ENCODE data around the gene IL10RB.
"Not testable (repeated sequence)": the region's sequence is repeated elsewhere in the genome, so short reads cannot be mapped to it uniquely, and the experiment has no call there.

IL10RB gene

DNA sequence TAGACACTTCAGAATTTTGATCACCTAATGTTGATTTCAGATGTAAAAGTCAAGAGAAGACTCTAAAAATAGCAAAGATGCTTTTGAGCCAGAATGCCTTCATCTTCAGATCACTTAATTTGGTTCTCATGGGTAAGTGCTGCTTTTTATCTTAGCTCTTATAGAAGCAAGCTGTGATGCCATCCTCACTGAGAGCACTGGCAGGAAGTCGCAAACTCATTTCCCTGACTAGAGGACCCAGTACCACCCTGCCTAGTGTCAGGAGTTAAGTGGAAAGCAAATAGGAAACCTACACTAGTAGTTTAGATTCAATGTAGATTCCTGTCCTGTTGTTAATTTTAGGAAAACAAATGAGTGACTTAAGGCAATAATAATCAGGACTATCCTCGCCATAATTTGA is 24.3 kb upstream of the IL10RB start:
- no peak for DNase-seq

DNA sequence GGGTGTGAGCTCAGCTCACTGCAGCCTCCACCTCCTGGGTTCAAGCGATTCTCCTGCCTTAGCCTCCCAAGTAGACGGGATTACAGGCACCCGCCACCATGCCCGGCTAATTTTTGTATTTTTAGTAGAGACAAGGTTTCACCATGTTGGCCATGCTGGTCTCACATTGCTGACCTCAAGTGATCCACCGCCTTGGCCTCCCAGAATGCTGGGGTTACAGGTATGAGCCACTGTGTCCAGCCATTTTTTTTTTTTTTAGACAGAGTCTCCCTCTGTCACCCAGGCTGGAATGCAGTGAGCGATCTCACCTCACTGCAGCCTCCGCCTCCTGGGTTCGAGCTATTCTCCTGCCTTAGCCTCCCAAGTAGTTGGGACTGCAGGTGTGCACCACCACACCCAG is 23.3 kb upstream of the IL10RB start:
- DNase-seq = not testable (repeated sequence)

DNA sequence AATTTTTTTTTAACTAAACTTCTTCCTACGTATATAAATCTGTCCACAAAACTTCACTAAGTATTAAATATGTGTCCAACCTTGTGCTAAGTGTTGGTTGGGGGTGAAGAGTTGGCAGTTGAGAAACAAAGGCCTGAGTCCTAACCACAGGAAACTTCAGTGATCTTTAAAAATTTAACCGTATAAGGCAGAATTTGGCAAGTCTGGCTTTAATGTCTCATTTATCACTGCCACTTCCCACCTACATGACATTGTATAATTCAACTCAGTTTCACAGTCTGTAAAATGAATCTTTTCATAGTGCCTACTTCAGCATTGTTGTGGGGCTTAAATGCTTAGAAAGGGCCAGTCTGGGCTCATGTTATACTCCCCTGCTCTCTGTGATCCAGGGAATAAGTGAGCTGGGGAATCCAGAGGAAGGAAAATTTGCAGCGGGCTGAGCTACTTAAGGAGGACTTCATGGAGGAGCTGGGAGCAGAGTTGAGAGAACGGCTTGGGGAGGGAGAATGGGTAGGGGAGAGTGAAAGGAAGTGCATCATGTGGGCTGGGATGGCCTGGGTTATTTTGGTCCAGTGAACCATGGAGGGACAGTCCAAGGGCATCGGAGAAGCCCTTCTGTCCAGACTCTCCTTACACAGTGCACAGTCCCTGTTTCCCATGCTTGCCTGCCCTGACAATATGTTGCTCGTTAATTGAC is 21.9 kb upstream of the IL10RB start:
- DNase-seq = no peak

DNA sequence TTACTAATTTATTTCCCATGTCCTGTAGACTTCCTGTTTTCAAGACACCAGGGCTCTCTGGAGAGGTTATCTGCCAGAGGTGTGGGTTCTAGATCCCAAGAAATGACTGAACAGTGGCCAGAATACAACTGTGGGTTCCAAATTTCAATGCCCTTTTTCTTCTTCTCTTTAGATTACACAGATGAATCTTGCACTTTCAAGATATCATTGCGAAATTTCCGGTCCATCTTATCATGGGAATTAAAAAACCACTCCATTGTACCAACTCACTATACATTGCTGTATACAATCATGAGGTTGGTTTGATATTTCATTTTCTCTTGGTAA is 21.4 kb upstream of the IL10RB start:
- DNase-seq = no peak

DNA sequence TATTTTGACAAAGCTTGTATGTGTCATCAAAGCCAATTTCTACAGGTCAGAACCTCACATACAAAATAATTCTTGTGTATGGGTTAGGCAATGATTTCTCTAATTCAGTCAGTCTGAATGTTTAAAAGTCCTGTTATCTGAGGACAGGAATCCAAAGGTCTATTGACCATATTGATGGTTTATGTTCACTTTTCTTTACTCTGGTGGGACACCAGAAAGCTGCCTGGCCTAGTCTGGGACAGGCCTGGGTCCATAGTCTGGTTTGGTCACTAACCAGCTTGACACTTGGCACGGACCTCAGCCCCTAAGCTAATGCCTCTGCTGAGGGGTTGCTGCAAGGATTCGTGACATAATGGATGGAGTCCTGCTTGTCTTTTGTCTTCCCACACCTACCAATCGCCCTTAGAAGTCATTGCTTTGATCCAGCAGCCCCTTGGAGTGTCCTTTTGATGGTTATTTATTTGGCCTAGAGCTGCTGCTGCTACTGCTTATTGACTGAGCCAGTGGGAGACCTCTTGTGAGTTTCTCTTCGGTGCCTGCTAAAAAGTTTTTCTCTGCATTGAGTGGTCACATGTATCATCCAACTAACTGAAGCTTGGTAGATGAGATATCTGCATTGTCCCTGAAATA is 20.8 kb upstream of the IL10RB start:
- DNase-seq = no peak

DNA sequence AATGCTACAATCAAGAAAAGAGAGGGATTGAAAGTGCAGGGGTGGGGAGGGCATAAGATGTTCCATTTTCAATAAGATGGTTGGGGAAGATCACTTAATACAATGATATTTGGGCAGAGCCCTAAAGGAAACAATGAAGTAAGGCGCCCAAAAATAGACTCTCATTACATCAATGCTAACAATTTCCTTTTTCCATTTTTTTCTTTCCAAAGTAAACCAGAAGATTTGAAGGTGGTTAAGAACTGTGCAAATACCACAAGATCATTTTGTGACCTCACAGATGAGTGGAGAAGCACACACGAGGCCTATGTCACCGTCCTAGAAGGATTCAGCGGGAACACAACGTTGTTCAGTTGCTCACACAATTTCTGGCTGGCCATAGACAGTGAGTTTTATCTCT is 19.7 kb upstream of the IL10RB start:
- DNase-seq = no peak

DNA sequence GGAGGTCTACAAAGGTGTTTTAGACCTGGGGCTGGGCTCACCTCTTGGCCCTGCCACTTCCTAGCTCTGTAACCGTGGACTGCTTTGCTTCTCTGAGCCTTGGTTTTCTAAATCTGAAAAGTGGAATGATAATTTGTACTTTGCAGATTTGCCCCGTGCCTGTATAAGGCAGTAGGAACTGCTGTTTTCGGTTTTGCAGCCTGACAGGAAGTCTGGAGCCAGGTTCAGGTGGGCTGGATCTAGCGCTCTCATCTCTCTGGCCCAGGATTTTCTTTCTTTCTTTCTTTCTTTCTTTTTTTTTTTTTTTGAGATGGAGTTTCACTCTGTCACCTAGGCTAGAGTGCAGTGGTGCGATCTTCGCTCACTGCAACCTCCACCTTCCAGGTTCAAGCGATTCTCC is 19.2 kb upstream of the IL10RB start:
- no peak for DNase-seq

DNA sequence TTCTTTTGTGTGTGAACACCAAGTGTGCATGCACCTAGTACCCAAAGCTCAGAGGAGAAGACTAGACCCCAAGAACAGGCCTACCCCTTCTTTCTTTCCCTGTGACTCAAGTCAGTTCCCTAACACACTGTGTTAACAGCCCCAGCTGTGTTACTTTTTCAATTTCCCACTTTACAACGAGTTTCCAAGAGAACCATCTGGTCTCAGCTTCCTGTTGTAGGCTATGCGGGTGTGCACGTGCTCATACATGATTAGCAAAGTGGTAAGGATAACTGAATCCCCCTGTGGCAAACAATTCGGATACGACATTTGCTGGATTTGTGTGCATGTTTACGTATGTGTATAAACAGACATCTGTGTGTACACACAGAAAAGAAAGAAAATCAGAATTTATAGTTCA is 18.6 kb upstream of the IL10RB start:
- no peak for DNase-seq

DNA sequence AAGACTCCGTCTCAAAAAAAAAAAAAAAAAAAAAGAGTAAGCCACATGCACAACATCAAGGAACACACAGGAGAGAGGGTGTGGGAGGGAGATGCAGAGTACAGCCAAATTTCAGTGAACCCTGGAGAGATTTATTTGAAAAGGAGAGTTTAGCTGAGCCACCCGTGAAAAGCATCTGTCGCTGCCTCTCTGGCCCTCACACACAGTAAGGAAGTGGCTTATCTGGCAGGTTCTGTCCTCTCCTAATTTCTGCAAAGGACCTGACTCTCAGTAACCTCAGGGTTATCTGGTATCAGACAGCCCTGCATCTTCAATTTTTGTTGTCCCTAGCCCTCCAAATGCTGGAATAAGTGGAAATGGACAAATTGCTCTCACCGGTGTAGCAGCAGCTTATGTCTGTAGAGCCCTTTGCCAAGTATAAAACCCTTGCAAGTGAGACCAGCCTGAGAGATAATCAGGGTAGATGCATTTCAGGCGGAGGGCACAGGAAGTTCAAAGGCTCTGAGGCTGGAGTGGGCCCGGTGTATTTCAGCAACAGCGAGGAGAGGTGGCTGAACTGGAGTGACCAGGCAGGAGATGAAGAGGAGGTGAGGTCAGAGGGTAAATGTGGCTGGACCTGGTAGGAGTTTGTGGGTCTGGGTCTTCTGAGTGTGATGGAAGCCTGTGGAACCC is 16.7 kb upstream of the IL10RB start:
- no peak for DNase-seq

DNA sequence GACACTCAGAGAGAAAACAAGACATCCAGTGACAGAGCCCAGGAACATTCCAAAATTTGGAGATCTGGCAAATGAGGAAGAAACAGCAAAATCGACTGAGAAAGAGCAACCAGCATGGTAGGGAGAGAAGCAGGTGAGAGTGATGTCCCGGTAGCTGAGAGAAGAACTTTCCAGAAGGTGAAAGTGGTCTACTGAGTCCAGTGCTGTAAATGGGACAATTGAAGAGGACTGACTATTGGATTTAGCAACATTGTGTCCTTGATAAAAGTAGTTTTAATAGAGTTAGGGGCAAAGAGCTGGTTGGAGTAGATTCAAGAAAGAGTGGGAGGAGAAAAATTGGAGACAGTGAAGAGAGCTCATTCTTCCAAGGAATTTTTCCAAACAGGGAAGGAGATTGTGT is 15.0 kb upstream of the IL10RB start:
- no peak for DNase-seq

DNA sequence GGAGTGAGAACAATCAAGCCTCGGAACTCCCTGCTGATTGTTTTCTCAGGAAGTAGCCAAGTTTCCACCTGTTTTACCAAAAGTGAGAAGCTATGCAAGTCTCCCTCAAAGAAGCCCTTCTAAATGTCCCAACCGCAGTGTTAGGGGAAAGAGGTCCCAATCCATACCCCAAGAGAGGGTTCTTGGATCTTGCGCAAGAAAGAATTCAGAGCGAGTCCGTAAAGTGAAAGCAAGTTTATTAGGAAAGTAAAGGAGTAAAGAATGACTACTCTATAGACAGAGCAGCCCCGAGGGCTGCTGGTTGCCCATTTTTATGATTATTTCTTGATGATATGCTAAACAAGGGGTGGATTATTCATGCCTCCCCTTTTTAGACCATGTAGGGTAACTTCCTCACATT is 12.8 kb upstream of the IL10RB start:
- not testable (repeated sequence) for DNase-seq

DNA sequence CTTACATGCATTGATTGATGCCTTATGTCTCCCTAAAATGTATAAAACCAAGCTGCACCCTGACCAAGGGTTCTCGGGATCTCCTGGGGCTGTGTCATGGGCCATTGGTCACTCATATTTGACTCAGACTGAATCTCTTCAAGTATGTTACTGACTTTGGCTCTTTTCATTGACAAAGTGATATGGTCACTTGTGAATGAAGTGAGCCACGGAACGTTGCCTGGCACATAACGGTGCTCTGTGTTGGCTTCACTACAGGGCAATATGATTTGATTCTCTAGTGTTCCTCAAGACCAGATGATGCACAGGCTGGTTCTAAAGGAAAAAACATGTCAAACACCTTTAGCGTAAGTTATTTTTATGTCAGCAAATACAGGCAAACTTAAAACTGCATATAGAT is 11.4 kb upstream of the IL10RB start:
- DNase-seq = no peak

DNA sequence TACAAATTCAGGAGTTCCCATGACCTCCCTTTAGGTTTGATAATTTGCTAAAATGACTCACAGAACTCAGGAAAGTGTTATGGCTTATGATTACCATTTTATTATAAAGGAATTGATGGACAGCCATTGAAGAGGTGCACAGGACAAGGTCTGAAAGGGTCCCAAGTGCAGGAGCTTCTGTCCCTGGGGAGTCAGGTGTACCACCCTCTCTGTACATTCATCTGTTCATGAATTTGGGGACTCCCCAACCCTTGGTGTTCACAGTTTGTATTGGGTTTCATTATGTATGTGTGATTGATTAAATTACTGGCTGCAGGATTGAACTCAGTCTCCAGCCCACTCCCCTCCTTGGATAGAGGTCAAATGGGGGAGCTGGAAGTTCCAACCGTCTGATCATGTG is 10.8 kb upstream of the IL10RB start:
- DNase-seq = no peak

DNA sequence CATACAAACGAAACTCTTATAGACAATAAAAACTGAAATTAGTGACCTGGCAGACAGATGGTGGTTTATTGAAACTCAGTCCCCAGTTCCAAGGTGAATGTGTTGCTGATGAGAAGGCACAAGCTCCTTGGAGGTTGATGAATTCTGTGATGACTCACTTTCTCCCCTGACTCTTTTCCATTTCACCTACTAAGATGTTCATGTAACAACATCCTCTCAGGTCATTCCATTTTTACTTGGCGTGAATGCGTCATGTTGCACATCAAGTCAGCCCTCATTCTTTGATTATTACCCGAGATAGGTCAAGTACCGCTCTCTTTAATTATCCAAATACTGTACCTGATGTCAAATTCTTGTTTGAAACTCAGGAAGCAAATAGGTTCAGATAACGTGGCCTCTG is 10.1 kb upstream of the IL10RB start:
- no peak for DNase-seq

DNA sequence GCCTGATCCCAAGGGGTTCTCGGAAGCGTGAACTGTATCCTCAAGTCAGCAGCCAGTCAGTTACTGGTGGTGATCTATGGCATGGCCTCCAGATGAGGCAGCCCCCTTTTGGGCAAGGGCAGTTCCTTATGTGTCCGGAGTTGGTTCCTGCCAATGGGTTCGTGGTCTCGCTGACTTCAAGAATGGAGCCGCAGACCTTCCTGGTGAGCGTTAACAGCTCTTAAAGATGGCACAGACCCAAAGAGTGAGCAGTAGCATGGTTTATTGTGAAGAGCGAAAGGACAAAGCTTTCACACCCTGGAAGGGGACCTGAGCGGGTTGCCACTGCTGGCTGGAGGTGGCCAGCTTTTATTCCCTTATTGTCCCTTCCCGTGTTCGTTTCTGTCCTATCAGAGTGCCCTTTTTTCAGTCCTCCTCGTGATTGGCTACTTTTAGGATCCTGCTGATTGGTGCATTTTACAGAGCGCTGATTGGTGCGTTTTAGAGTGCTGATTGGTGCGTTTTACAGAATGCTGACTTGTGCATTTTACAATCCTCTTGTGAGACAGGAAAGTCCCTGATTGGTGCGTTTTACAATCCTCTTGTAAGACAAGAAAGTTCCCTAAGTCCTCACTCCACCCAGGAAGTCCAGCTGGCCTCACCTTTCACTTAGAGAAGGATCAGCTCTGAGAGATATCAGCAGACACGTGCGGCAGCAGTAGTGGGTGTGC is 8.9 kb upstream of the IL10RB start:
- no peak for DNase-seq

DNA sequence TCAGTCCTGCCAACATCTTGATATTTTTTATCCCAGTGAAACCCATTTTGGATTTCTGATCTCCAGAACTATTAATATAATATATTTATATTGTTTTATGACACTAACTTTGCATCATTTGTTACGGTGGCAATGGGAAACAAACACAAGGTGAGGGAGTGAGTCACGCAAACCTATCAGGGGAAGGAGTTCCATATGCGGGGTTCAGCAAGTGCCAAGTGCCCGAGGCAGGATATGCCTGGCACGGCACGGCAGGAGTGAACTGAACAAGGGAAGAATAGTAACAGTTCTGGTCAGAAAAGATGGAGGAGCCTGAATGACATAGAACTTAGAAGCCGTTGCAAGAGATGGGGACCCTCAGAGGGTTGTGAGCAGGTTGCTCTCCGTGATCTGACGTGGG is 7.7 kb upstream of the IL10RB start:
- DNase-seq = no peak

DNA sequence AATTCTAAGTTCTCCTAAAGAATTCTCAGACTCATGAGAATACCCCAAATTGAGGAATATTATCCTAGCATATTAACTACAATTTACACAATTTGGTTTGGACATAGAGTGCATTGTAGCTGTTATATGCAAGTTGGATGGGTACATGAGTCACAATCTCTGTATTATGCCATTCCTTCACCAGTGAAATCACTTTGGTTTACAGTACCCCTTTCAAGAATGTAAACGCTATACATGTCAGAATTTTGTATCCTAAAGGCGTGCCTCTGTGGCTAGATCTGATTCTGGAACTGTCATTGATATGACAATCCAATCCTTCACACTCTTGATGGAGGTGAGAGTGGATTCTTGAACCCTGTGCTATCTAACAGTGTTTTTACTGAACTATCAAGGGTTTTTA is 6.7 kb upstream of the IL10RB start:
- DNase-seq = no peak

DNA sequence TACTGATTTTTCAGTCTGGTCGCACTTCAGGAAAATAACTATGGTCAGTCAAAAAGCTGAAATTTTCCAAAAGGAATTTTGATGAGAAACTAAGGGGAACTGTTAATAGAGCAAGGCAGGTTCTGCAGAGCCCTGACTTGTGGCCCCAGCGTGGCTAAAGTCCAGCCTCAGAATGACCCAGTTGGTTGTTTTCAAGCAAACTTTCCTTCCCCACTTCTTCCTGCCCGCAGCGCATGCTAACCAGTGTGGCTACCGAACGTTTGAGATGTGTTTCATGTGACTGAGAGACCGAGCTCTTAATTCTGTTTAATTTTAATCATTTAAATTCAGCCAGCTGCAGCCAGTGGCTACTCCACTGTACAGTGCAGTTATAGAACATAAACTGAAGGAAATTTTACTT is 6.2 kb upstream of the IL10RB start:
- no peak for DNase-seq

DNA sequence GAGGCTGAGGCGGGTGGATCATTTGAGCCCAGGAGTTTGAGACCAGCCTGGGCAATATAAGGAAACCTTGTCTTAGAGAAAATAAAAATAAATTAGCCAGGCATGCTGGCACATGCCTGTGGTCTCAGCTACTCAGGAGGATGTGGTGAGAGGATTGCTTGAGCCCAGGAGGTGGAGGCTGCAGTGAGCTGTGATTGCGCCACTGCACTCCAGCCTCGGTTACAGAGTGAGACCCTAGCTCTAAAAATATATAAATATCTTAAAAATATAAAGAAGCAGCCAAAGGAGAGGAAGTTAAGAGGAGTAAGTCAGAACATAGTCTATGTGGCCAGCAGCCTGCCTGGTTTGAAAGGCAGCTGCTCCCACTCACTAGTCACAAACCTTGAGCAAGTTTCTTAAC is 4.5 kb upstream of the IL10RB start:
- no peak for DNase-seq

DNA sequence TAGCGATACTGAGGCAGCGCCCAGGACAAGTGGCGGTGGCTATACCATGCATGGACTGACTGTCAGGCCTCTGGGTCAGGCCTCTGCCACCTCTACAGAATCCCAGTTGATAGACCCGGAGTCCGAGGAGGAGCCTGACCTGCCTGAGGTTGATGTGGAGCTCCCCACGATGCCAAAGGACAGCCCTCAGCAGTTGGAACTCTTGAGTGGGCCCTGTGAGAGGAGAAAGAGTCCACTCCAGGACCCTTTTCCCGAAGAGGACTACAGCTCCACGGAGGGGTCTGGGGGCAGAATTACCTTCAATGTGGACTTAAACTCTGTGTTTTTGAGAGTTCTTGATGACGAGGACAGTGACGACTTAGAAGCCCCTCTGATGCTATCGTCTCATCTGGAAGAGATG is 3.2 kb upstream of the IL10RB start:
- DNase-seq = no peak

DNA sequence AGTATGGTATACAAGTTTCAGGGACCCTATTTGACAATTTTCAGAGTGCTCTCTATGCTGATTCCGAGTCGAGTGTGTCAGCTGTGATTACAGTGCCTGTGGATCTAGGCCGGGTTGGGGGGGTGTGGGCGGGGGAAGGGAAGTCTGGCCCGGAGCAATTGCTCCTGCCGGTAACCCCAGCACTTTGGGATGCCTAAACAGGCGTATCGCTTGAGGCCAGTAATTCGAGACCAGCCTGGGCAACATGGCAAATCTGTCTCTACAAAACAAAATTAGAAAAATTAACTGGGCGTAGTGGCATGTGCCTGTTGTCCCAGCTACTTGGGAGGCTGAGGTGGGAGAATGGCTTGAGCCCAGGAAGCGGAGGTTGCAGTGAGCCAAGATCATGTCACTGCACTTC is 1.6 kb upstream of the IL10RB start:
- no peak for DNase-seq

DNA sequence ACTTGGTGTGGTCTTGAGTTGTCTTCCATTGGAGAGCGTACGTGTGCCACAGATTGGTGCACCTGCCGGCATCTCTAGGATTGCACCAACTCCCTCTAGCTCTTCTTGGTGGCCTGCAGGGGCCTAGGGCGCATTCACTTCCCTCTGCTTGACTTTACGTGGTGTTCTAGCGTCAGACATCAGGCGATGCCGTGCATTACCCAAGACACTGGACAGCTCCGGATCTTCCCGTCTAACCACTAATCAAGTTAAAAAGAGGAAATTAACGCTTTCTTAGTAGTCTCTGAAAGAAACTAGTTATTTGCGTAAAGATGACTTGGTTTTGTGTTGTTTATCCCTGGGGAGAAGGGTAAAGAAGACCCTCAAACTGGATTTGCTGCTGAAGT is 510 bp upstream of the IL10RB start:
- no peak for DNase-seq

DNA sequence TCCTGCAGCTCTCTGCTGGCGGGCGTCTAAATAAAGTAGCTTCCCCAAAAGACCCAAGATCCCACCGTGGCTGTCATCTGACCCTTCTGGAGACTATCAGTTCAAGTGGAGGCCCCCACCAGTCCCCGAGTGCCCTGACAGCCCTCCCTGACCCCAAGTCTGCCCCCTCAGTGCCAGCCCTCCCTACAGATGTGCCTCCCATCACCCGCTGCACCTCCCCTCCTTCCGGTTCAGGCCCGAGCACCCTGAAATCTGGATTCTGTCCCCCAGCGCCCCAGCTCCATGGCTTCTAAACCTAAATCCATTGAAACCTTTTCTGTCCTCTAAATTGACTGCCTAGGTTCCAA is 595 bp downstream of the IL10RB start:
- DNase-seq = no peak

DNA sequence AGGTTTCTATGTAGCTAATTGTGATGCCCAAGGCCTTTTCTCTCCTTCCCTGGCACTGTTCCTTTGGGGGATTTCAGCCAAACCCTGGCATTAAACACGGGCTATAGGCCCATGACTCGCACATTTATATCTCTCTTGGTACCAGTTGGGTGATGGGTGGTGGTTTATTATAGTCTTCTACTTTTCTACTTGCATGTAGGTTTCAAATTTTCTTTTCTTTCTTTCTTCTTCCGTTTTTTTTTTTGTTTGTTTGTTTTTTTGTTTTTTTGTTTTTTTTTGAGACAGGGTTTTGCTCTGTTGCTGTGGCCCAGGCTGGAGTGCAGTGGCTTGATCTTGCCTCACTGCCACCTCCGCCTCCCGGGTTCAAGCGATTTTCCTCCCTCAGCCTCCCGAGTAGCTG is 1.1 kb downstream of the IL10RB start:
- DNase-seq = no peak

DNA sequence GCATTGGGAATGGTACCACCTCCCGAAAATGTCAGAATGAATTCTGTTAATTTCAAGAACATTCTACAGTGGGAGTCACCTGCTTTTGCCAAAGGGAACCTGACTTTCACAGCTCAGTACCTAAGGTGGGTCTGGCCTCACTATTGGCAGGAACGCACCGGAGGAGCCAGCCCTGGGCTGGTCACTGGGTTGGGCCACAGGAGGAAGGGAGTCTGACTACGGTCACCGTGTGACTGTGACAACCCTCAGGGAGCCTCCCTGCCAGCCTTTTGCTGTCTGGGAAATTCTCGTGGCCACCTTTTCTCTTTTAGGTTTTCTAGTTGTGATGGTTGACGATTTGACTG is 2.2 kb downstream of the IL10RB start:
- DNase-seq = no peak

Measured in NCI-H2107 (cell line).